ENCODE results near the gene FAM20C.

FAM20C gene

DNA sequence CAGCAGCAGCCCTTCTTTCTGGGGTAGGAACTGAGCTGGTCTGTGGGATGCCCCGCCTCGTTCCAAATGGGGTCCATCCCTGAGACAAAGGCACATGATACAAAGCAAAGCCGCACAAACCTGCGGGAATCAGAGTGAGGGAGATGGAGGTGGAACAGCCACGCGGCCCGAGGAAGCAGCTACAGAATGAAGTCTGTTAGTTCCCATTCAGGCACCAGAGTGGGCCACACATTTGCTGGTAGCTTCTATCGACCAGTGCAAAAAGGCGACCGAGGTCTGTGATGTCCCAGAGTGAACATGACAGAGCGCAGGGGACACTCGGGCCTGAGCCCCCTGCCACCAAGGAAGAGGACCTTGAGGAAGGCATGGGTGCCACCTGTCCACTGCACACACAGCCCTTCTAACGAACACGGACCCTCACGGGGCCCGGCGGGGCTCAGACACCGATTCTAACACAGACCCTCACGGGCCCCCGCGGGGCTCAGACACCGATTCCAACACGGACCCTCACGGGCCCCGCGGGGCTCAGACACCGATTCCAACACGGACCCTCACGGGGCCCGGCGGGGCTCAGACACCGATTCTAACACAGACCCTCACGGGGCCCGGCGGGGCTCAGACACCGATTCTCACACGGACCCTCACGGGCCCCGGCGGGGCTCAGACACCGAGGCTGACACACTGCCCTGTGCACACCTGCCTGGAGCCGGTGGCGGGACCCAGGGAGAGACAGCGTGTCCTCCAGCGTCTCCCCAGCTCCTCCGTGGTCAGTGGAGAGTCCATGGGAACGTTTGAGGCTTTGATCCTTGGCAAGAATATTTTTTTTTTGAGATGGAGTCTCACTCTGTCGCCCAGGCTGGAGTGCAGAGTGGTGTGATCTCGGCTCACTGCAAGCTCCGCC lies 32.8 kb upstream of the FAM20C start:
- no peak for DNase-seq (ENCODE audit: low read depth in 3 of 3)

DNA sequence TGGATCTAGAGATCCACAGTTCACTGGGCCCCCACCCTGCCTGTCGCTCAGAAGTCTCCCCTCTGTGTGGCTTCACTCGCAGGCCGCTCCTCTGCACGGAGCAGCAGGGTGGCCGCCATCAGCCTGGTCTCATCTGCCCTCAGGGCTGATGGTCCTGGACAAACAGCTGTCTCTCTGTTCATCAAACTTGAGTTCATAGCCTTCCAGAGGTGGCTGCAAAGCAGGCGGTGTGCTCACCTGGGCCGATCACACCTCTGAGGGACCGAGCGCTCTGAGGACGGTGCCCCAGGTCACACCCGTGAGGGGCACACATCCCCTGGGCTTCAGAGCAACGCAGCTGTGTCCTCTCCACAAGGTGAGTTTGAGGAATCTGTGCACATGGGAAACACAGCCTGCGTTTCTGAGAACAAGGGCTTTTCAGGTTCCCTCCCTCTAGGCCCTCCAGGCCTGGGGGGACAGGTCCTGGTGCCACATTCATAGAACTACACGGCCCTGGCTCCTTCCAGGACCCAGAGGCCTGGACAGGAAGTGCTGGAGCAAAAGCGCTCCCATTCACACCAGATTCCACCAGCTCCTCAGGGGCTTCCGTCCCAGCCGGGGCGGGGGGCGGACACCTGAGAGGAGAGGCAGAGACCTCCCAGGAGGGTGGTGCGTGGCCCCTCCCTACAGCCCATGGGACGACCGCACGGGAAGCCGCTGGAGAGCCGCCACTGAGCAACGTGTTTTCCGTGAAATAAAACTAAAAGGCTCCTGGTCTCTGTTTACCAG lies 31.2 kb upstream of the FAM20C start:
- no peak for DNase-seq (ENCODE audit: low read depth in 3 of 3)

DNA sequence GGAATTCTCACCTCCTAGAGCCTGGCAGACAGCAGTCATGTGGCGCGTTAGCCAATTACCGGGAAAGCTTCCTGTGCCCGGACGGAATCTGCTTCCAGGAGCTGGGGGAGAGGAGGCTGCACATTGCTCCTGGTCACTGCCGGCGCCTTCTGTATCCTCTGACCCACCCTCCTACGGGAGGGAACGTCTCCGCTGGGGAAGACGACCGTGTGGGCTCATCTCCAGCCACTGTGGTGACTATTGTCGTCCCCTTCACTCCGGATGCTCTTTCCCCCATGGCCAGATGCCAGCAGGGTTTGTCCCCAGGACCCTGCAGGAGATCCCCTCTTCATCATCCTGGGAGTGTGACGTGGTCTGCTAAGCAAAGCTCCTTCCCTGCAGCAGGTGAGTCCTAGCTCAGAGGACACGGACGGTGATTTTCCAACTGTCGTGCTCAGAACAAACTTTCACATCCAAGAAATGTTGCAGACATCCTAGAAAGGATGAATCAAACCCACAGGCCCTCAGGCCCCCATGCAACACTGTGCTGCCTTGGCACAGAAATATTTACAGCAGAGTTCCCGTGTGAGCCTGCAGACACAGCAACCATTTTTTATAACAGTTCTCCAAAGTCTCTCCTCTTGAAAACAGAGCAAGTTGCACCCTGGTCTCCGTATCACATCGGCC lies 29.6 kb upstream of the FAM20C start:
- DNase-seq (ENCODE audit: low read depth in 3 of 3): no peak

DNA sequence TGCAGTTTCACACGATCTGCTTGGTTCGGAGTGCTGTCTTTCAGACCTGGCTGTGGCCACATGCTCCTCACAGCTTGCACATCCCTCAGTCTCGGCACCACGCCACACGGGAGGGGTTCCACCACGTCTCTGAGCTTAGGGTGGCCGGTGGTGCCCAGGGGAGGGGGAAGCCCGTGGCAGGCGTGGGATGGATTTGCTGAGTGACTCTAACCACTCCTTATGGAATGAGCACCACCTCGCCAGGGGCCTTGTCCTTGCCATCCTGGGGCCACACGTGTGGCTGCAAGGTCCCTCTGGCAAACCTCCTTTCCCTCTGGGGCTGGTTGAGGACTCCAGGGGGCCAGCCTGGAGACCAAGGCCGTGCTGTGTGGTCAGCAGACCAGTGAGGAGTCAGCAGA lies 29.1 kb upstream of the FAM20C start:
- DNase-seq (ENCODE audit: low read depth in 3 of 3): no peak

DNA sequence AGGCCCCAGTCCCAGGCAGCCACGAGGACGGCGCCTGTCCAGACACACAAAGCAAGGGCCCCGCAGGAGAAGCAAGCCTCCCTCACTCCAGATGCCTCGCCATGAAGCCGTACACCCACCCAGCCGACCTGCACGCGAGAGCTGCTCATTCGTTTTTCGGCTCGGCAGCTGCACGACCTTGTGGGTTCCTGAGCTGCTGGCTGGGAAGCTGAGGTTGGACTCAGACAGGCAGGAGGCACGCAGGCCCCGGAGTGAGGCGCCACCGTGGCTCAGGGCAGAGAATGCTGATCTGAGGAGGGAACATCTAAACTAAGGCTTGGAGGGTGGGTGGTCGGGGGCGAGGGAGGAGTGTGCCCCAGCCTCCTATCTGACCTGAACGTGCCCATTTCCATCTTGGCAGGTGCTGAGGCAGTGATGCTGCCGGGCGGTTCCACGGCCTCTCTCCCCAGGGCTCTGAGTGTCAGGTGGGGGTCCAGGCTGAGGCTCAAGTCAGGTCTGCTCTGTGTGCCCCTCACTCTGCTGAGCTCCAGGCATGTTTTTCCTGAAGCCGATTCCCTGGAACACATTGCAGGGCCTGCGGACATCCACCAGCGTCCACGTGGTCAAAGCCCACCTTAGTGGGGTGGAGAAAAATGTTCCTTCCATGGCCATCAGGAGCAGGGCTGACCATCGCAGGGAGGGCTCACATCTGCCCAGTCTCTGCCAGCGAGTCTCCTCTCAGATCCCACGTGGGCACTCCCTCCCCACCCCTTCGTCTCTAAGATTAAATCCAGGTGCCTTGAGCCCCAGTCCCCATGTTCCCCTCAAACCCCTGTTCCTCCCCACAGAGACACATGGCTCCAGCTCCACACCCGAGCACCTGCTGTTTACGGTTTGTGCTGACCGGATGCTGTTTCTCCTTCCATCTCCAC lies 28.1 kb upstream of the FAM20C start:
- DNase-seq (ENCODE audit: low read depth in 3 of 3): no peak

DNA sequence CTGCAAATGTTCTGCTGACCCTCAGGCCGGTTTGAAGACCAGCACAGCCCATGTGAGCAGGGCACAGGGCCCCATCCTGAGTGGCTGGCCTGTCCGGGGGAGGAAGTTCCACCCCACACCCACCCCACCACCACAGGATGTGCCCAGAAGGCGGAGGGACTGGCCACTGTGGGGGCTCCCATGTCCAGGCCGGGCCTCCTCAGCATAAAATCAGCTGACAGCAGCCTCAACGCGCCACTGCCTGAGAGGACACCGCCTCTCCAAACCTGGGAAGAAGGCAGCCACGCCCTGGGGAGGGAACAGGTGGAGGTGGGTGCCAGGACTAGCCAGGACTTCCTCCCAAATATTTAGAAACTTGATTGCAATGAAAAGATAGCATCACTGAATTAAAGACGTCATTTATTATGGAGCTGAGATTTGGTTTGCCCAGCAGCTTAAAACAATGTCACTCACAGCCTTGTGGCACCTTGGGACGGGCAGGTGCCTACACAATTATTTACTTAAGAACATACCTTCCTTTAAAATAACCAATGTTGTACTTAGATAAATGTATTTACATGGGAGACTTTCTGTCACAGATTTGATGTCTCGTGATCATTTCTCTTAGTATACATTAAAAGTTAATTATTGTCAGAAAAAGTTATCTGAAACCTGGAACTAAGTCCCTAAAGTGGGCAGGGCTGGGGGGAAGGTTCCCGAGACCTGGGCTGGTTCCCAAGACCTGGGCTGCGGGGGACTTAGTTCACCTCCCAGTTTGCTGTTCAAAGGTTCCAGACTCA lies 27.3 kb upstream of the FAM20C start:
- DNase-seq (ENCODE audit: low read depth in 3 of 3): no peak

DNA sequence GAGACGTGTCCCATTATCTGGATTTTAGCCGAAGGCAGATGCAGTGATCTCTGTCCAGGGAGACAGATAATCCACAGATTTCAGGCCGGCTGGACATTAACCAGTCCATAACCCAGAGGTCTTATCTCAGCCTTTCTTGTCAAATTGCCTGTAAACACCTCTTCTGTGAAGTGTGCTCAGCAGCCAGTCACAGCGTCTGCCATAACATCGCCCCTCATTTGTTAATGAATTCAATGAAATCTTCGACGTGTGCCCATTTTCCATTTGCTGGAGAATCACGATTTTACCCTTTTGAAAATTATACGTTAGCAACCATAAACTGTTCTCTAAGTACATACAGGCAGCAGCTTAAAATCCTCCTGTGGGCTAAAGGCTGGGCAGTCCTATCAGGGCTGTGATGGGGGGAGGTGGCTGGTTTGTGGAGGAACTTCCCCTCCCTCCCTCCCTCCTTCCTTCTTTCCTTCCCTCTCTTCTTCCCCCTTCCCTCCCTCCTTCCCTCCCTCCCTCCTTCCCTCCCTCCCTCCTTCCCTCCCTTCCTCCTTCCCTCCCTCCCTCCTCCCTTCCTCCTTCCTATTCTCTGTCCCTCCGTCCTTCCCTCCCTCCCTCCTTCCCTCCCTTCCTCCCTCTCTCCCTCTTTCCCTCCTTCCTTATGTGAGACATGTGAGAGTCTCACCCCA lies 26.6 kb upstream of the FAM20C start:
- no peak for DNase-seq (ENCODE audit: low read depth in 3 of 3)

DNA sequence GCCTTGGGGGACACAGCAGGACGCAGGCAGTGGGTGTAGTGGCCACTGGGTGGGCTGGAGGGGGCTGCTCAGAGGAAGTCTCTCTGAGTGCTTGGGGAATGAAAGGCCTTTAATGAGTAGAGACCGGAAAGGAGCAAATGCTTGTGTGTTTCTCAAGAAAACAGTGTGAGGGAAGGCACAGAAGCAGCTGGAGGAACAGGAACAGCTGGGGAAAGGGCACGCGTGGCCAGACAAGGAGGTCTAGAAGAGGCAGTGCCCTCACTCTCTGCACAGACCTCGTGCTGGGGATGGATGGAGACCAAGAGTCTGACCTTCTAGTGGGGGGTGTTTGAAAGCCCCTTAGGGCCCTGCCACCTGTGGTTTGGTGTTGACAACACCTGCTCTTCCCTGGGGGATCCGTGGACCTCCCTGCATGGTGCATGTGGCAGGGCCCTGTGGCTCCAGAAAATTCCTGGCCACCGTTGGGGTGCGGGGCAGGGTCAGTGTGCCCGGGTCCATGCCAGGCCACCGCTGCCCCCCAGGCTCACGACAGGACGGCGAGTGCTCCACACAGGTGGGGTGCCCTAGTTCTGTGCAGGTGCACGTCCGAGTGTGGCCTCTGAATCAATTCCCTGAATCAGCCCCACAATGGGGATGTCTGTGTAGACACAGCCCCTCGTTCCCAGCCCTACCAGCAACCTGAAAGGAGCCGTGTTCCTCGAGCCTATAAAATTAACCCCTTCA lies 25.9 kb upstream of the FAM20C start:
- DNase-seq (ENCODE audit: low read depth in 3 of 3): no peak

DNA sequence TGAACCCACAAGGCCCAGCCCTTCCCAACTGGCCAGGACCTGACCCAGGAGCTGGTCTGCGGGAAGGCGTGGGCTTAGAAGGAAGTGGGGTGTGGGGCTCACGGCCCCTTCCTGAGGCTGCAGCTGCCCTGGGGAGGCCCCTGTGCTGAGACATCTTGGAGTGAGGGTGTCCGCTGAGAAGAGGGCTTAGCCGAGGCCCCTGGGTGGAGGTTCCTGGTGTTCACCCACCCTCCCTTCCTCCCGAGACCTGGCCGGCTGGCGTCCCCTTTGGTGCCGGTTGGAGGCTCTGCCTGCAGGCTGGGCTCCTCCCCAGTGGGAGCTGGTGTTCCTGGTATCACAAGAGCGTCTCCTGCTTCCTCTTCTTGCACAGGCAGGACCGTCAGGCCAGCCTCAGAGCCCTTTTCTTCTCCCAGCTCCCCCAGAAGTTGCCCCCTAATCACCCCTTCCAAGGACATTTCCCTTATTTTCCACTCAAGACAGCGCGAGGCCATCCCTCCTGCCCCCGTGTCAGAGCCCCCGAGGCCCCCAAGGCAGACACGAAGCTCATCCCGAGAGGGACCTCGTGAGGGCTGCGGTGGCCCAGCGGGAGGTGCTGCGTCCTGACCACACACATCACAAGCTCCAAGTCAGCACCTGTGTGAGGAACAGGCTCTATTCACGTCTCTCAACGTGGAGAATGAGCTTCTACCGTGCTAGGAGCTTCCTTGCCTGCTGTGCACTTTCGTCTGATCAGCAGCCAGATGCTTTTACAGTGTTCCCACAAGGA lies 25.1 kb upstream of the FAM20C start:
- DNase-seq (ENCODE audit: low read depth in 3 of 3): no peak

DNA sequence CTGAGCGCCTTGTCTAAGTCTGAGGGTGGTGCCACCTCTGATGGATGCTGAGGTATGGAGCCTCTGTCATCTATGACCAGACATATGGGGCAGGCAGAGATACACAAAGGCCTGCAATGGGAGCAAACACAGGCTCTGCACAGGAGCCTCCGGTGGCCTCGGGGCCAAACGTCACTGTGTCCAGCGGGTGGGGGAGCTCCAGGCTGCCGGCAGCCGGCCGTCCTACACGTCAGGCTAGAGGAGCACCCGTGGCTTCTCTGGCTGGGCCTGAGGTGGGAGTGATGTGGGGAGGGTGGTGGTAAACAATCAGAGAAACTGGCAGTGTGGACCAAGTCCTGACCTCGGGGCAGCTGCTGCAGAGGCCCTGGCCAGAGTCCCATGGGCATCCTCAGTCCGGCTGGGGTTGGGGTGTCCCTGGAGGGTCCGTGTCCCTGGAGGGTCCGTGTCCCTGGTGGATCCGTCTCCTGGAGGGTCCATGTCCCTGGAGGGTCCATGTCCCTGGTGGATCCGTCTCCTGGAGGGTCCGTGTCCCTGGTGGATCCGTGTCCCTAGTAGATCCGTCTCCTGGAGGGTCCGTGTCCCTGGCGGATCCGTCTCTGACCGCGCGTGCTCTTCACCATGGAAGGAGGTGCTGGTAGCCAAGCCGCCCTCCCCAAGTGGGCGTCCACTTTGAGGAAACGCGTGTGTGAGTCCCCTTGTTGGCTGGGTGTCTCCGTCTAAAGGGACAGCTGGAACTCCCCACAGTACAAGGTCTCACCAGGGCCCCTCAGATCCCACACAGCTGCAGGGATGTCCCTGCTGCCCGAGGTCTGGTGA lies 24.2 kb upstream of the FAM20C start:
- DNase-seq (ENCODE audit: low read depth in 3 of 3): no peak

DNA sequence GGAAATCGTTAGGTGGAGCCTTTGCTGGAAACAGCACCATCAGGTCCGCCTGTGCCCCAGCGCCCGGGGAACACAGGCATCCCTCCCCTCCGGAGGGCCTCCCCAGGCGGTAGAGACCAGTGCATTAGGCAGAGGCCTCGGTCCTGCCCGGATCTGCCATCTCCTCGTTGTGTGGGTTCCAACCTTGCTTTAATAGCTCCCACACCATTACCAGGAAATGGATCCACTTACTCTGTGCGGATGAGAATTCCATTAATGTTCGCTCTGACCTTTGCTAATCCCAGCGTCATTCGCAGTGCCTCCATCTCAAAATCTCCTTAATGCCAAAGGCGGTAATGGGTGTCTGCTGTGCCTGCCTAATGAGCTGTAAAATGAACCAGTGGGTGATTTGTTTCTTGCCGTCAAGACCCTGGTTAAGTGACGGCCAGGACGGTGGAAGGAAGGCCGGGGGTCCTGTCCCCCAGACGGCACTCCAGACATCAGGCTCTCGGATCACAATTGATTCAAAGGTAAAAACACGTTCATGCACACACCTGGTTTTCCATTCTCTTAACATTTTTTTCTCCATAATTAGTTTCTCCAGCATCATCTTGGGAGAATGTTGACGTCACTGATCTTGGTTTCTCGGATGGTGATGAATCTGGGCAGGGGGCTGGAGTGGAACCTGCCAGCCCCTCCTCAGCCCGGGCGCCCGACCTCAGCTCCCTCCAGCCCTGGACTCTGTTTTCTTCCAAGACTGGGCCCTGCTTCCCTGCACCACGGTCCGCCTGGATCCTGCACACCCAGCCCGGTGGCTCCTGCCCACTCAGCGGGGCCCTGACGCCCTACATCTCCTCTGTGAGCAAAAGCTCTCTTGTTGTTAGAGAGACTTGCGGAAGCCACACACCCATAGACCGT lies 22.8 kb upstream of the FAM20C start:
- no peak for DNase-seq (ENCODE audit: low read depth in 3 of 3)

DNA sequence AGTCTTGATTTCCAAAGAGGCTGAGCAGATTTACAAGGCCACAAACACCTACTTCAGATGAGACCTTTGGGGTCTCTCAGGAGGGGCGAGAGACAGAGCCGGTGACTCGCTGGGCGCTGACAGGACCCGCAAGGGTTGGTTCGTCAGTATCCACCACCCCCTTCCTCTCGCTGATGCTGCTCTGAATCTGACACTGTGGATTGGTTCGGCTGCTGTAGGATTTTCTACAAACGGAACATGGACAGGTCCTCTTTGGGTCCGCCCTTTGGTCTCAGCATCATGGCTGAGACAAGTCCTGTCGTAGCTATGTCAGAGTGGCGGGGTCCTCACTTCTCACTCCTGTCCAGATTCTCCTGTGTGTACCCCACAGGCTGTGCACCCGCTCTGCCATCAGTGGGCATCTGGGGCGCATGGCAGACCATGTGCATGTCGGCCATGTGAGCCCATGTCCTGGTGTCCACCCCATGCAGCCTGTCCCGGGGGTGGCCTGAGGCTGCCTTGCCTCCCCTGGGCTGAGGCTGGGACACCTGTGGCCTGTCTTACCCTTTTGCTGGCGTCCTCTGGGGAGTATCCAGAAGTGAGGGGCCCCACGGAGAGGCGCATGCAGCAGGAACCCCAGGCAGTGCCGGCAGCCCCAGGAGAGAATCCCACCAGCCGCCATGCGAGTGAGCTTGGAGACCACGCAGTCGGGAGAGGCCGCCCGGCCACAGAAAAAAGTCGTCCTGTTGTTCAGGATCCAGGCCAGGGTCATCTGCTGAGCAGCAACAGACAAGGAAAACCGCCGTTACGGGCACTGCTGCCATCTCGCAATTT lies 21.6 kb upstream of the FAM20C start:
- no peak for DNase-seq (ENCODE audit: low read depth in 3 of 3)

DNA sequence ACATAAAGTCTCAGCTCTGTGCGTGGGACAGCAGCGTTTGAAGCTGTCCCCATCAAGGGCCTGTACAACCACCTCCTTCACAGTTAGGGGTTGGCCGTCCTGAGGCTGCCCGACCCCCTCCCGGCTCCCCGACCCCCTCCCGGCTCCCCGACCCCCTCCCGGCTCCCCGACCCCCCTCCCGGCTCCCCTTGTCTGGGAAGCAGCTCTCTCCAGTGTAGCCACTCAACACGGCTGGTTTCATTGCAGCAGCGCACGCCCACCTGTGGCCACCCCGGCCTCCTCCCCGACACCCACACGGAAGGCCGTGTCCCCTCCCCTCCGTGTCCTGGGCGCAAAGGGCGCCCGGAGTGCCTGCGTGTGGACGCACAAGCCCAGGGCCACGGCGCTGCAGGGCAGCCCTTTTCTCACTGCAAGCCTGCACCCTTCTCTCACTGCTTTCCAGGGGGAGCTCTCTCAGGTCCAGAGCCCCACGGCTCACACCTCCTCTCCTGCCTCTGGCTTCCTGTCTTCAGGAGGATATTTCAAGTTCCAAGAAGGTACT lies 20.9 kb upstream of the FAM20C start:
- no peak for DNase-seq (ENCODE audit: low read depth in 3 of 3)

DNA sequence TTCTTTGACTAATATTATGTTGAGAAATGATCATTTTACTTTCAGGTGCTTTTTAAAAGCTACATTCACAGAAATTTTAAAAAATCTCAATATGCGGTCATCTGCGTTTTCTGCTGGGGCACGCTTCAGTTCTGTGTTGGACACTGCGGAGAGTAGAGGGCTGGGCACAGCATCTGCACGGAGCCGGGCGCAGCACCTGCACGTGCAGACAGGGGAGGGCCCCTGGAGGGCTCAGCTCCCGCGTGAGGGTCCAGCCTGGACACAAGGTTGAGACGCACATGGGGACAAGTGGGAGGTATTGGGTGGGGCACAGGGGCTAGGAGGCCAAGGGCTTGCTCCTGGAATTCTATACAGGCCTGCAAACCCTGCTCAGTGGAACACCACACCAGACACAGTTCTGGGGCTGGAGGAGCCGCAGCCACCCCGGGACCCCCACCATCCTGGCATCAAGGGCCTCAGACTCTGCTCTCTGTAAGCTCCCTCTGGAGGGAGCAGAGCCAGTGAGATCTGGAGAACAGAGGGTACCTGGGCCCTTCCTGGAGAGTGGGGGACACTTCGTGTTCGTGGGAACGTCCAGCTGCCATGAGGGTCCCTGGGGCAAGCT lies 20.4 kb upstream of the FAM20C start:
- DNase-seq (ENCODE audit: low read depth in 3 of 3): no peak

DNA sequence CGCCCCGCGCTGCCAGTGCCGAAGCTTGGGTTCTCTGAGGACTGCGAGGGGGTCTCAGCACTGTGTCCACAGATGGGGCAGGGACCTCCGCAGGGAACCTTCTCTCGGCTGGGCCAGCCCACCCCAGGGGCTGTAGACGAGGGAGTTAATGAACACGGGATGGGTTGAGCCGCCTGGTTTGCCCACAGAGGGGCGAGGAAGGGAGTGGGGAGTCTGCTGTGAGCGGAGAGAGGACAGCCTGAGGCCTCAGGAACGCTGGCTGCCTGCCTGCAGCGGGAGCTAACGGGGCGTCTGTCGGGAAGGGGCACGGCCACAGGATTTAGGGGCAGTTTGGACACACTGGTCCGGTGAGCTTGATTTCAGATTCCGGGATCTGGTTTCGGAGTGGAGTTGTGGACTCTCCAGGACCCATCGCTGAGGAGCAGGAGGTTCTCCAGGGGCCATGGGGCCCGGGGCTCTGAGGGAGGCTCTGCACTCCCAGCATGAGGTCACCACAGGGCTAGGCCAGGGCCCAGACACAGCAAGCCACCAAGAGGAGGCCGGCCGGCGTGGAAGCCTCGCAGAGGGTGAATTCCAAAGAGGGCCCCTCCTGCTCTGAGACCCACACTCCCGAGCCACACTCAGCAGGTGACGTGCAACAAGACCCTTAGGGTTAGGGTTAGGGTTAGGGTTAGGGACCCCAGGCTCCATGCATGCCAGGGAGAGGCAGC lies 19.0 kb upstream of the FAM20C start:
- no peak for DNase-seq (ENCODE audit: low read depth in 3 of 3)

Measured in stimulated activated CD4-positive, alpha-beta T cell treated with anti-CD3 and anti-CD28 coated beads, TNF-alpha, amount 100 ng/mL, for 48 hours (primary cell).